GM23338 (cell line): ENCODE data around the gene BTN3A1. TPM values are rescaled to one million over a fixed set of nuclear protein-coding genes. Genes with fewer than 3 reads are reported as not detected.

Experiments
- ATAC-seq: fragments of 200-7000 bp; cut with Tn5 transposase; 3 replicates; pipeline ENCODE4 v1.9.1; 2020
- DNase-seq: peaks from one replicate; pipeline ENCODE4 v3.0.0-alpha.2; 2015; ENCODE audit warnings: low spot score
- H2AFZ ChIP-seq: fragments of 200-600 bp; sonication (generic); 2 replicates; pipeline ENCODE4 v1.8.0; 2016; ENCODE audit warnings: antibody characterized with exemption, mild to moderate bottlenecking, moderate library complexity
- H3F3A ChIP-seq: fragments of 200-600 bp; sonication (generic); replicated peaks from 2 replicates; pipeline ENCODE4 v1.8.0; 2017; ENCODE audit warnings: antibody characterized with exemption, mixed run types, low read depth
- H3K27ac ChIP-seq: fragments of 200-600 bp; sonication (generic); 2 replicates; pipeline ENCODE4 v1.6.1; 2016; ENCODE audit warnings: low read depth
- H3K27me3 ChIP-seq: fragments of 200-600 bp; sonication (generic); 2 replicates; pipeline ENCODE4 v1.8.0; 2016; ENCODE audit warnings: mild to moderate bottlenecking, mixed run types, moderate library complexity; ENCODE audit not compliant: insufficient read depth
- H3K36me3 ChIP-seq: fragments of 200-600 bp; sonication (generic); 2 replicates; pipeline ENCODE4 v1.8.0; 2016; ENCODE audit warnings: mild to moderate bottlenecking; ENCODE audit not compliant: insufficient read depth
- H3K4me1 ChIP-seq: fragments of 200-600 bp; sonication (generic); 2 replicates; pipeline ENCODE4 v1.8.0; 2016; ENCODE audit warnings: mild to moderate bottlenecking, moderate library complexity; ENCODE audit not compliant: insufficient read depth
- H3K4me2 ChIP-seq: fragments of 200-600 bp; sonication (generic); 2 replicates; pipeline ENCODE4 v1.7.1; 2017; ENCODE audit warnings: mixed run types
- H3K4me3 ChIP-seq: fragments of 200-600 bp; sonication (generic); 2 replicates; pipeline ENCODE4 v1.6.1; 2016; ENCODE audit warnings: mixed run types
- H3K79me2 ChIP-seq: fragments of 200-600 bp; sonication (generic); replicated peaks from 2 replicates; pipeline ENCODE4 v1.8.0; 2017; ENCODE audit warnings: mild to moderate bottlenecking; ENCODE audit not compliant: insufficient read depth
- H3K9me2 ChIP-seq: fragments of 200-600 bp; sonication (generic); 2 replicates; pipeline ENCODE4 v1.8.0; 2017; ENCODE audit not compliant: insufficient read depth
- H4K20me1 ChIP-seq: fragments of 200-600 bp; sonication (generic); replicated peaks from 2 replicates; pipeline ENCODE4 v1.8.0; 2017; ENCODE audit warnings: mild to moderate bottlenecking; ENCODE audit not compliant: insufficient read depth
- H3K27ac Mint-ChIP-seq: 2 replicates; pipeline ENCODE4 v1.8.0; 2020; ENCODE audit warnings: inconsistent platforms, mild to moderate bottlenecking, moderate library complexity, mixed read lengths
- H3K27me3 Mint-ChIP-seq: 3 replicates; pipeline ENCODE4 v1.8.0; 2022; ENCODE audit warnings: low read depth, mild to moderate bottlenecking, moderate library complexity, mixed read lengths, inconsistent platforms; ENCODE audit not compliant: insufficient read depth, poor library complexity
- H3K36me3 Mint-ChIP-seq: 3 replicates; pipeline ENCODE4 v1.8.0; 2021; ENCODE audit warnings: low read depth, mild to moderate bottlenecking, inconsistent platforms, moderate library complexity, mixed read lengths
- H3K4me1 Mint-ChIP-seq: 3 replicates; pipeline ENCODE4 v1.8.0; 2020; ENCODE audit warnings: mild to moderate bottlenecking, inconsistent platforms, mixed read lengths
- H3K4me3 Mint-ChIP-seq: 3 replicates; pipeline ENCODE4 v1.8.0; 2021; ENCODE audit warnings: moderate library complexity, mild to moderate bottlenecking, inconsistent platforms, mixed read lengths
- H3K9me3 Mint-ChIP-seq: 3 replicates; pipeline ENCODE4 v1.8.0; 2020; ENCODE audit warnings: moderate library complexity, mild to moderate bottlenecking, inconsistent platforms, mixed read lengths
- CREB1 ChIP-seq: fragments of 250-450 bp; sonication (Bioruptor Pico); IDR thresholded peaks from 2 replicates; pipeline ENCODE4 v1.5.0; 2020; ENCODE audit warnings: low read depth, mild to moderate bottlenecking, moderate library complexity
- CTCF ChIP-seq, 2 experiments: fragments of 200-600 bp in 1 of 2; sonication (generic) in 1 of 2; conservative IDR thresholded peaks; 2 replicates each; pipeline versions ENCODE4 v1.5.1 to v1.6.1; 2016 to 2017; ENCODE audit warnings: antibody characterized with exemption in 2 of 2, low read depth in 2 of 2, mild to moderate bottlenecking in 2 of 2, moderate library complexity in 1 of 2
- EZH2phosphoT487 ChIP-seq: fragments of 200-600 bp; sonication (generic); IDR thresholded peaks from one replicate; pipeline ENCODE4 v1.8.1; 2018; ENCODE audit warnings: antibody characterized with exemption; ENCODE audit not compliant: unreplicated experiment
- JUNB ChIP-seq: IDR thresholded peaks from one replicate; pipeline ENCODE4 v1.6.1; 2016; ENCODE audit warnings: antibody characterized with exemption; ENCODE audit not compliant: unreplicated experiment
- POLR2AphosphoS5 ChIP-seq: IDR thresholded peaks from 2 replicates; pipeline ENCODE4 v1.6.1; 2016; ENCODE audit warnings: antibody characterized with exemption, low read depth
- REST ChIP-seq: IDR thresholded peaks from one replicate; pipeline ENCODE4 v1.6.1; 2018; ENCODE audit warnings: antibody characterized with exemption; ENCODE audit not compliant: unreplicated experiment
- STAT1 ChIP-seq: IDR thresholded peaks from one replicate; pipeline ENCODE4 v1.6.1; 2016; ENCODE audit warnings: antibody characterized with exemption; ENCODE audit not compliant: unreplicated experiment
- ZNF114 ChIP-seq: fragments of 250-450 bp; sonication (Bioruptor Pico); IDR thresholded peaks from 2 replicates; pipeline ENCODE4 v1.5.0; 2020; ENCODE audit warnings: mild to moderate bottlenecking, moderate library complexity
- polyA plus RNA-seq: library from polyadenylated mRNA; unstranded; fragments of >200 nt; fragmentation: Nextera tagmentation; extraction: Ambion mirVana; gene quantifications from 2 replicates; pipeline ENCODE4 v1.2.1, GENCODE V29; 2016
- total RNA-seq: library from RNA; depleted of rRNA; stranded (reverse); fragments of >200 nt; shearing (Covaris generic); gene quantifications from 2 replicates; pipeline ENCODE4 v1.2.3, GENCODE V29; 2014

The BTN3A1 gene
- total and polyA plus RNA-seq, 2 experiments from 2014 or later: 2.4 to 4.0 TPM

- DNase-seq (no peak), ATAC-seq (no peak)
- H3K27ac Mint-ChIP-seq: no peak overlapping the region
- peaks cover 4% of the 10 kb centered on the region for H3K27me3 Mint-ChIP-seq
- Histone ChIP-seq H3K27ac (no peak overlapping the region), H2AFZ (peak overlapping the region; percentile 53), H3K36me3 (no peaks in the 10 kb centered on the region), H3K4me2 (peak overlapping the region; percentile 56), H3K9me2 (no peaks in the 10 kb centered on the region), H3K4me3 (peak overlapping the region; percentile 55), H3K27me3 (no peaks in the 10 kb centered on the region), H3F3A (no peaks in the 10 kb centered on the region), H3K4me1 (no peaks in the 10 kb centered on the region), H3K79me2 (no peaks in the 10 kb centered on the region), H4K20me1 (no peaks in the 10 kb centered on the region)
- no peaks in the 10 kb centered on the region for H3K4me1 Mint-ChIP-seq
- no peaks in the 10 kb centered on the region for H3K9me3 Mint-ChIP-seq
- no peak for TF ChIP-seq REST
- H3K4me3 Mint-ChIP-seq: no peak overlapping the region
- no peaks in the 10 kb centered on the region for H3K36me3 Mint-ChIP-seq
Measured at GRCh38 chr6:26365633-26365995, 36.5 kb upstream of the BTN3A1 start.

- H3K27ac Mint-ChIP-seq: no peak overlapping the region
- Histone ChIP-seq H3K4me3 (no peak overlapping the region), H3K4me2 (no peak overlapping the region), H3K79me2 (no peaks in the 10 kb centered on the region), H3K36me3 (no peaks in the 10 kb centered on the region), H3K4me1 (no peaks in the 10 kb centered on the region), H3F3A (no peaks in the 10 kb centered on the region), H4K20me1 (no peaks in the 10 kb centered on the region), H3K27me3 (no peaks in the 10 kb centered on the region), H3K9me2 (no peaks in the 10 kb centered on the region), H3K27ac (no peak overlapping the region), H2AFZ (no peak overlapping the region)
- H3K4me3 Mint-ChIP-seq: no peak overlapping the region
- DNase-seq: no peak
- H3K4me1 Mint-ChIP-seq: no peaks in the 10 kb centered on the region
- peaks cover 4% of the 10 kb centered on the region for H3K27me3 Mint-ChIP-seq
- no peaks in the 10 kb centered on the region for H3K9me3 Mint-ChIP-seq
- ATAC-seq: peak; percentile 28; the same call in 2 of the 3 replicates
- H3K36me3 Mint-ChIP-seq: no peaks in the 10 kb centered on the region
- TF ChIP-seq CREB1 (no peak), POLR2AphosphoS5 (no peak), REST (no peak), ZNF114 (CRISPR knock-in tag) (no peak), CTCF (conservative IDR thresholded peaks at IDR 0.05; ENCODE audit: low read depth in 2 of 2) (no peak), EZH2phosphoT487 (no peak), STAT1 (no peak), JUNB (no peak)
Measured at GRCh38 chr6:26366504-26366903, 35.6 kb upstream of the BTN3A1 start.
